Neutrophil (primary cell): ENCODE data around the gene GRM5.
"Not testable (repeated sequence)": the region's sequence is repeated elsewhere in the genome, so short reads cannot be mapped to it uniquely, and the experiment has no call there.

Experiments used
- H3K27ac ChIP-seq: fragments of 200-600 bp; sonication (generic); 2 replicates; pipeline ENCODE4 v1.5.1; 2016; ENCODE audit warnings: mild to moderate bottlenecking, moderate library complexity
- H3K27me3 ChIP-seq: fragments of 200-600 bp; sonication (generic); 2 replicates; pipeline ENCODE4 v1.6.0; 2016; ENCODE audit warnings: mild to moderate bottlenecking
- H3K36me3 ChIP-seq: fragments of 200-600 bp; sonication (generic); 2 replicates; pipeline ENCODE4 v1.5.1; 2017
- H3K4me1 ChIP-seq, 2 experiments: fragments of 200-600 bp in 1 of 2; sonication (generic) in 1 of 2; 1 replicate in 1 of 2; 2 replicates in 1 of 2; pipeline versions ENCODE4 v1.5.1 to v1.6.1; 2013 to 2016; ENCODE audit warnings: low read depth in 1 of 2, low read length in 1 of 2, mild to moderate bottlenecking in 1 of 2, moderate library complexity in 1 of 2; ENCODE audit not compliant: control insufficient read depth in 1 of 2, insufficient read depth in 1 of 2
- H3K4me3 ChIP-seq, 2 experiments: fragments of 200-600 bp in 1 of 2; sonication (generic) in 1 of 2; 1 replicate in 1 of 2; 2 replicates in 1 of 2; pipeline ENCODE4 v1.5.1; 2013 to 2016; ENCODE audit warnings: low read depth in 1 of 2, low read length in 1 of 2, mild to moderate bottlenecking in 1 of 2, moderate library complexity in 1 of 2
- H3K9me3 ChIP-seq: fragments of 200-600 bp; sonication (generic); 2 replicates; pipeline ENCODE4 v1.5.1; 2016
- CTCF ChIP-seq: fragments of 200-600 bp; sonication (generic); IDR thresholded peaks from 2 replicates; pipeline ENCODE4 v1.5.1; 2016; ENCODE audit warnings: antibody characterized with exemption

GRM5 gene

DNA sequence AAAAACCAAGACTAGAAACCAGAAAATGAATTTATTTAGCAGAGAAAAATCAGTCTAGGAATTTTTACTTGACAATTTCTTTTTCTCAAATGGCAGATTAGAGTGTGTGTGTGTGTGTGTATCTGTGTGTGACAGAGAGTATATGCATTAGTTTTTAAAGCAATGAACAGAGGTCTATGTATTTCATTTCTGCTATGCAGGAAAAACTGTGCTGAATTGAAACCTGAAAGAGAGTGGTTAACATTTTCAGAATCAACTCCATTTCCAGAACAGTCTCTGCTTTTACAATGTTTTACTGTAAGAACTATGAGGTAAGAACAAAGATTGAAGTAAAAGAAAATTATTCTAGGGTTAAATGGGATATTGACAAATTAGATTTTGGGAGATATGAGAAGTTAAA is 114.8 kb downstream of the GRM5 start:
- H3K27ac ChIP-seq: no peak overlapping the region

GRCh38 chr11:88948908-88949307 is 116.9 kb downstream of the GRM5 start:
- H3K4me1 ChIP-seq, H3K9me3 ChIP-seq, H3K27me3 ChIP-seq, H3K36me3 ChIP-seq, H3K4me3 ChIP-seq, H3K27ac ChIP-seq: not testable (repeated sequence)

More for the DNA sequence above, 114.8 kb downstream of the GRM5 start:
- TF ChIP-seq CTCF: no peak
- Histone ChIP-seq H3K4me3 (no peak overlapping the region), H3K9me3 (no peaks in the 10 kb centered on the region), H3K27me3 (no peaks in the 10 kb centered on the region), H3K36me3 (no peaks in the 10 kb centered on the region), H3K4me1 (no peaks in the 10 kb centered on the region)

DNA sequence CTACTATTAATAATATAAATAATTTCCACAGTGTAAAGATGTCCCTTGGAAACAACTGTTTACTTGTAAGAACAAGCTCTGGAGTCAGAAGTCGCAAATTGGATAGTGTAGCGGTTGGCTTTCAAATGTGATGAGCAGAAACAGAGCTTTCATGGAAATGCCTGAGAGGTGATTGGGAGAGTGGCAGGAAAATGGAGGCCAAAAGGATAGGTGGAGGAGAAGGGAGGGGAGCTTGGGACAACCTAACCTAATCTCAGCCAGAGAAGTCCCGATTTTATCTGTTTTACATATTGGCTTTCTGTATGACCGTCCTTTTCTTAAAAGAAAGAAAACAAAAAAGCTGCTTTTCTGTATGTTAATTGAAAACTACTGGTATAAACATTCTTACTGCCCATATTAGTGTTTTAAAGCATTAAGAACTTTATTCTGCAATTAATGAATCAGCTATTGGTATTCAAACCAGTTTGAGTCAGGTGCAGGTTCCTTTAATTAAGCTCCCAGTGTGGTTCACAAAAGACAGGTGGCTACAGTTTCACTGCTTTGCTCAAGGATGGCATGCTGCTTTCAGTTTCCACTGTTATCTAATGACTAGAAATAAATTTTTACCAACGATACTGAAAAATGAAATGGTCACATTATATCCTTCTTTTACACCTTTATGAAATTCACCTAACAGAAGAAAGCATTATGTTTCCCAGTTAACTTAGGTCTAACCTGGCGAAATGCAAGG is 117.8 kb downstream of the GRM5 start:
- not testable (repeated sequence) for H3K4me3 ChIP-seq, H3K36me3 ChIP-seq, H3K4me1 ChIP-seq, H3K27ac ChIP-seq, H3K9me3 ChIP-seq, H3K27me3 ChIP-seq

DNA sequence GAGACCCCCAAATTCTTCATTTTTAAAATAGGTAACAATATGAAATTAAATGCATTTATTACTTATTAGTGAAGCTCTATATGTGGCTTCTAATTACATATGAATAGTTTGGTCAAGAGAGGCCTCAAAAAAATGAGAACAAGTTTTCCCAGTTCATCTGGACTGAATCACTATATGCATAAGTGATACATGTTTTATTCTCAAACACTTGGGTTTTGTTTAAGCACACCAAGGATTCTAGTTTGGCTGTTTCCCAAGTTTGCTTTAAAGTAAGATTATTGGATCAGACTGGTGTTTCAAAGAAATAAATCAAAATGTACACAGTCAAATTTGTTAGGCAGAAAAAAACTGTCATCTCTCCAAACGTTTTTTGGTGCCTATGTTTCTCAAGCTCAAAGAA is 136.1 kb downstream of the GRM5 start:
- H3K4me3 ChIP-seq, H3K27me3 ChIP-seq, H3K36me3 ChIP-seq, H3K9me3 ChIP-seq, H3K4me1 ChIP-seq, H3K27ac ChIP-seq: not testable (repeated sequence)

DNA sequence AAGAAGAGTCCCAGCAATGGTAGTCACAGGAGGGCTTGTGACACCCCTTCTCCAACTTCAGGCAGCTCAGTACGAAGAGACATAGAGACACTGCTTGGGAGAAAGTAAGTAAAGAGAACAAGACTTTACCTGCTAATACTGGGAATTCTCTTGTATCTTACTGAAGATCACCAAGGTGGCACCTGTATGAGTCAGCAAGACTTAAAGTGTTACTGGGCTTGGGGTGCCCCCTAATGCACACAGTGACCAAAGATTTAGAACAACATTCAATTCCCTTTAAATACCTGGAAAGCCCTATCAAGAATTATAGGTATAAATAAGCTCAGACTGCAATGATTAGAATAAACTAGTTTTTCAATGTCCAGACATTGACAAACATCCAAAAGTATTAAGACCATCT is 148.7 kb downstream of the GRM5 start:
- not testable (repeated sequence) for H3K4me1 ChIP-seq, H3K27ac ChIP-seq, H3K27me3 ChIP-seq, H3K4me3 ChIP-seq, H3K36me3 ChIP-seq, H3K9me3 ChIP-seq

- no peaks in the 10 kb centered on the region for H3K36me3 ChIP-seq
These were observed 156.3 kb downstream of the GRM5 start for GRCh38 chr11:88909500-88909899.

DNA sequence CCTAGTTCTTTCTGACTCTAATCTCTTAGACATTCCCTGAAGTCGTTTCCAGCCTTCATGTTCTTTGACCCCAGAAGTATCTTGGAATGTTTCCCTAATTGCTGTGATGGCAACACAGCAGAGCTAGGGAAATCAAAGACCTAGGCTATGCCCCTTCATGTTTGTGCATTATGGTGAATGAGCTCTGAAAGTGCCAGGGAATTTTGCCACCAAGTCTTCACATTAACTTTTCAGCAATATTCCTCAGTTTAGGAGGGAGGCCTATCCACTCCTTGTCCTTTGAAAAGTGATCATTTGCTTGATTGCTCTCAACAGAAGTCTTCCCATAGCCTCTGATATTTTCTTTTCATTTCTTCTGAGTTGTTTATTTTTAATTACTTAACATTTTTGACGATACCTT is 164.3 kb downstream of the GRM5 start:
- H3K36me3 ChIP-seq, H3K4me3 ChIP-seq, H3K27me3 ChIP-seq, H3K4me1 ChIP-seq, H3K27ac ChIP-seq, H3K9me3 ChIP-seq: not testable (repeated sequence)

More at GRCh38 chr11:88909500-88909899, 156.3 kb downstream of the GRM5 start:
- no peak overlapping the region for H3K4me3 ChIP-seq
- no peaks in the 10 kb centered on the region for H3K9me3 ChIP-seq
- no peak overlapping the region for H3K27ac ChIP-seq
- no peak for TF ChIP-seq CTCF
- no peaks in the 10 kb centered on the region for H3K27me3 ChIP-seq
- no peaks in the 10 kb centered on the region for H3K4me1 ChIP-seq

DNA sequence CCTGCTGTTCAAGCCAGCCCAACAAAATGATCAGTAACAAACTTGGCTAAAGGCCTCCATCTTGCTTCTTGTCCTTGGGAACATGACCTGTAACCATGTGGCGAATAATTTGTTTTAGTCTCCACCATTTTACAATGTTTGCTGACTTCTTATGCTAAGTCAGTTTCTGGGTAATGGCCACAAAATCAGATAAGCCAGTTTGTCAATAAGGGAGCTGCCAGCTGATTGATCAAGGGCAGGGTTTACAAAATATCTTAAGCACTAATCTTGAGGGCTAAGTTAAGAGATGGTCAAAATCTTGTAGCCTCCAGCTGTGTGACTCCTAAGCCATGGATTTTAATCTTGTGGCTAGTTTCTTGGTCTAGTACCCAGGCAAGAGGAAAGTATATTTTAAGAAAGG is 176.9 kb downstream of the GRM5 start:
- not testable (repeated sequence) for H3K36me3 ChIP-seq, H3K27ac ChIP-seq, H3K4me3 ChIP-seq, H3K4me1 ChIP-seq, H3K27me3 ChIP-seq, H3K9me3 ChIP-seq

DNA sequence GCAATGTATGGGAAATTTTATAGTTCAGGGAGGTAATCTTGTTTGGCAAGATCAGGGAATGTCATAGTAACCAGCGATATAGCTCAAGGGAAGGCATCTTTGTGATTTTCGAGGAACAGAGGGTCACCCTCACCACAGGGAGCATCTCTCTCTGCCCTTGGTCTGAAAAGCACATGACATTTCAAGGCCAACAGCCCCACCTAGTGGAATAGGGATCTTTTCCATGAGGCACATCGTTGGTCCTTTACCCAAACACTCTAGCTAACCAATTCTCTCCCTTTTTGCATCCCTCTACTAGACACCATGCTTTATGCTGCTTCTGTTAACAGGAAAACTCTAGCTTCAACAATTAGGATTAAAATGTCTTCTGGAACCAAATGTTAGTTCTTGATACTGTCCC is 179.0 kb downstream of the GRM5 start:
- TF ChIP-seq CTCF: no peak

DNA sequence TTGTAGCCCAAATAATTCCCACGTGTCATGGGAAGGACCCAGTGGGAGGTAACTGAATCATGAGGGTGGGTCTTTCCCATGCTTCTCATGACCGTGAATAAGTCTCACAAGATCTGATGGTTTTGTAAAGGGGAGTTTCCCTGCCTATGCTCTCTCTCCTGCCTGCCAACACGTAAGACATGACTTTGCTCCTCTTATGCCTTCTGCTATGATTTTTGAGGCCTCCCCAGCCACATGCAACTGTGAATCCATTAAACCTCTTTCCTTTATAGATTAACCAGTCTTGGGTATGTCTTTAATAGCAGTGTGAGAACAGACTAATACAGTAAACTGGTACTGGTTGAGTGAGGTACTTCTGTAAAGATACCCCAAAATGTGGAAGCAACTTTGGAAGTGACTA is 183.0 kb downstream of the GRM5 start:
- not testable (repeated sequence) for H3K4me3 ChIP-seq, H3K36me3 ChIP-seq, H3K9me3 ChIP-seq, H3K27me3 ChIP-seq, H3K4me1 ChIP-seq, H3K27ac ChIP-seq

More for the DNA sequence above, 179.0 kb downstream of the GRM5 start:
- Histone ChIP-seq H3K27me3 (no peaks in the 10 kb centered on the region), H3K4me1 (no peaks in the 10 kb centered on the region), H3K9me3 (no peaks in the 10 kb centered on the region), H3K4me3 (no peak overlapping the region), H3K36me3 (no peaks in the 10 kb centered on the region), H3K27ac (no peak overlapping the region)
